Suprapubic skin (tissue), 4 donors: ENCODE results near the gene BBIP1.

Experiments used
- CTCF ChIP-seq, 2 donors: fragments of 200-600 bp in 1 of 2; fragments of 450-650 bp in 1 of 2; sonication (generic) in 1 of 2; IDR thresholded peaks; one replicate each; pipeline ENCODE4 v1.5.1; 2016 to 2019; ENCODE audit warnings: antibody characterized with exemption in 2 of 2, mild to moderate bottlenecking in 1 of 2, moderate library complexity in 1 of 2
- EP300 ChIP-seq: sonication (generic); formaldehyde crosslinking; IDR thresholded peaks from one replicate; pipeline ENCODE4 v1.6.1; 2017; ENCODE audit warnings: antibody characterized with exemption
- POLR2A ChIP-seq, 2 donors: fragments of 450-650 bp; IDR thresholded peaks; one replicate each; pipeline ENCODE4 v1.6.1; 2017; ENCODE audit warnings: antibody characterized with exemption in 2 of 2, mild to moderate bottlenecking in 2 of 2, moderate library complexity in 2 of 2
- POLR2AphosphoS5 ChIP-seq, 3 donors: sonication (generic); formaldehyde crosslinking; IDR thresholded peaks; one replicate each; pipeline ENCODE4 v1.6.1; 2017; ENCODE audit warnings: antibody characterized with exemption in 3 of 3

GRCh38 chr10:110916554-110917346 is 2.2 kb downstream of the BBIP1 start:
- TF ChIP-seq POLR2A (IDR thresholded peaks at IDR 0.05) (no peak), CTCF (IDR thresholded peaks at IDR 0.05) (no peak), POLR2AphosphoS5 (IDR thresholded peaks at IDR 0.05) (no peak), EP300 (no peak)
